GM12878 (cell line): ENCODE results near the gene GSG1L. TPM values are rescaled to one million over a fixed set of nuclear protein-coding genes. Genes with fewer than 3 reads are reported as not detected.

Experiments
- ATAC-seq: fragments of 200-7000 bp; cut with Tn5 transposase; 3 replicates; pipeline ENCODE4 v1.9.1; 2020; ENCODE audit warnings: mild to moderate bottlenecking, moderate library complexity
- BruUV-seq: library from RNA; stranded (reverse); fragments of 400-500 nt; replicated peaks from 2 replicates; lab custom pipeline; 2021; lab: Mats Ljungman, UMichigan
- CTCF ChIA-PET: fragments of 300-600 bp; sonication (Branson Sonifier 250); formaldehyde crosslinking; extraction: SDS; loops from one replicate; lab custom pipeline; 2021; ENCODE audit warnings: inconsistent platforms; lab: Yijun Ruan, JAX
- POLR2A ChIA-PET: fragments of 350-600 bp; formaldehyde crosslinking; extraction: SDS; loops from one replicate; lab custom pipeline; 2021; ENCODE audit warnings: inconsistent platforms; lab: Charles Lee
- RAD21 ChIA-PET: fragments of 300-600 bp; sonication (Branson Sonifier 250); formaldehyde crosslinking; loops from one replicate; lab custom pipeline; 2023; ENCODE audit warnings: antibody characterized with exemption; ENCODE audit not compliant: unreplicated experiment; lab: Charles Lee
- SMC1A ChIA-PET: fragments of 300-600 bp; sonication (Branson Sonifier 250); formaldehyde crosslinking; loops from one replicate; lab custom pipeline; 2023; ENCODE audit not compliant: unreplicated experiment, uncharacterized antibody; lab: Charles Lee
- DNase-seq: peaks from one replicate; pipeline ENCODE4 v3.0.0-alpha.2; 2011; ENCODE audit warnings: low read depth, low spot score
- FAIRE-seq: peaks from 3 replicates; lab custom pipeline; 2011; peaks lifted over from hg19 to GRCh38; lab: Jason Lieb, UNC
- H2AFZ ChIP-seq: 2 replicates; pipeline ENCODE4 v1.6.0; 2011; ENCODE audit warnings: low read depth, low read length, control low read depth; ENCODE audit not compliant: control insufficient read depth
- H3K27ac ChIP-seq: 2 replicates; pipeline ENCODE4 v1.5.1; 2011; ENCODE audit warnings: control low read depth; ENCODE audit not compliant: control insufficient read depth, insufficient read depth
- H3K27me3 ChIP-seq, 2 experiments: replicated peaks in 1 of 2; 2 replicates each; pipeline versions ENCODE4 v1.6.0 to v1.6.1; 2011; ENCODE audit warnings: low read length in 1 of 2; ENCODE audit not compliant: control insufficient read depth in 2 of 2, insufficient read depth in 2 of 2
- H3K36me3 ChIP-seq, 2 experiments: 2 replicates each; pipeline ENCODE4 v1.5.1; 2011; ENCODE audit warnings: low read length in 1 of 2; ENCODE audit not compliant: control insufficient read depth in 2 of 2, insufficient read depth in 2 of 2
- H3K4me1 ChIP-seq: 2 replicates; pipeline ENCODE4 v1.6.1; 2011; ENCODE audit warnings: mild to moderate bottlenecking, low read length, moderate library complexity, mixed read lengths; ENCODE audit not compliant: control insufficient read depth, insufficient read depth
- H3K4me2 ChIP-seq: 2 replicates; pipeline ENCODE4 v1.6.0; 2011; ENCODE audit warnings: control low read depth; ENCODE audit not compliant: control insufficient read depth, insufficient read depth
- H3K4me3 ChIP-seq: fragments of 200-600 bp; sonication (generic); 2 replicates; pipeline ENCODE4 v1.5.1; 2016
- H3K79me2 ChIP-seq: 2 replicates; pipeline ENCODE4 v1.6.0; 2011; ENCODE audit warnings: low read length; ENCODE audit not compliant: control insufficient read depth, insufficient read depth
- H3K9ac ChIP-seq: 2 replicates; pipeline ENCODE4 v1.8.0; 2011; ENCODE audit warnings: low read length, control low read depth, mixed read lengths; ENCODE audit not compliant: control insufficient read depth, insufficient read depth
- H3K9me3 ChIP-seq: replicated peaks from 3 replicates; pipeline ENCODE4 v1.5.1; 2011; ENCODE audit warnings: mild to moderate bottlenecking, low read length; ENCODE audit not compliant: control insufficient read depth, insufficient read depth
- H4K20me1 ChIP-seq: 2 replicates; pipeline ENCODE4 v1.6.0; 2011; ENCODE audit not compliant: control insufficient read depth, insufficient read depth
- CBX5 ChIP-seq: sonication (generic); IDR thresholded peaks from 2 replicates; pipeline ENCODE4 v1.6.1; 2016; ENCODE audit warnings: low read depth, moderate library complexity, mild to moderate bottlenecking, inconsistent platforms
- JUNB ChIP-seq: IDR thresholded peaks from 2 replicates; pipeline ENCODE4 v1.6.1; 2016; ENCODE audit warnings: antibody characterized with exemption, mild to moderate bottlenecking
- LARP7 ChIP-seq: fragments of 450-650 bp; IDR thresholded peaks from 2 replicates; pipeline ENCODE4 v1.6.1; 2017; ENCODE audit warnings: mild to moderate bottlenecking
- MTA3 ChIP-seq: IDR thresholded peaks from 2 replicates; pipeline ENCODE4 v1.6.1; 2012; ENCODE audit warnings: low read length, inconsistent platforms, borderline replicate concordance
- NFYA ChIP-seq: IDR thresholded peaks from 2 replicates; pipeline ENCODE4 v1.6.1; 2011; ENCODE audit warnings: low read depth, mild to moderate bottlenecking, low read length, improper control_type of control experiment, borderline replicate concordance
- POLR2A ChIP-seq: IDR thresholded peaks from 2 replicates; pipeline ENCODE4 v1.6.1; 2011; ENCODE audit warnings: low read depth, mild to moderate bottlenecking, low read length
- POU2F2 ChIP-seq: IDR thresholded peaks from 3 replicates; pipeline ENCODE4 v1.6.1; 2011; ENCODE audit warnings: low read depth, mild to moderate bottlenecking, low read length, borderline replicate concordance
- SMARCA5 ChIP-seq: fragments of 450-650 bp; IDR thresholded peaks from 2 replicates; pipeline ENCODE4 v1.6.1; 2017; ENCODE audit warnings: mild to moderate bottlenecking
- SUPT20H ChIP-seq: IDR thresholded peaks from 2 replicates; pipeline ENCODE4 v1.6.1; 2011; ENCODE audit warnings: low read depth, mild to moderate bottlenecking, low read length, moderate library complexity, borderline replicate concordance; ENCODE audit not compliant: control insufficient read depth
- TBL1XR1 ChIP-seq: IDR thresholded peaks from 2 replicates; pipeline ENCODE4 v1.6.1; 2012; ENCODE audit warnings: low read depth, low read length, improper control_type of control experiment
- WRNIP1 ChIP-seq: IDR thresholded peaks from 2 replicates; pipeline ENCODE4 v1.6.1; 2011; ENCODE audit warnings: low read depth, low read length, improper control_type of control experiment, borderline replicate concordance
- ZNF622 ChIP-seq: fragments of 450-650 bp; IDR thresholded peaks from 2 replicates; pipeline ENCODE4 v1.6.1; 2017; ENCODE audit warnings: mild to moderate bottlenecking, inconsistent platforms
- WGBS: methylation state at CpG from one replicate; pipeline ENCODE4 v1.1.6; 2016; ENCODE audit warnings: low lambda C conversion rate; ENCODE audit not compliant: insufficient replicate concordance, insufficient coverage; ENCODE audit errors: missing lambda C conversion rate; 5-methylcytosine and 5-hydroxymethylcytosine counted together
- in situ Hi-C: fragments of 300-500 bp; cut with MboI; formaldehyde crosslinking; loops from 9 replicates; pipeline ENCODE4 v1.14.3; 2018; ENCODE audit warnings: mixed read lengths
- intact Hi-C: fragments of 100-400 bp; cut with micrococcal nuclease; formaldehyde crosslinking; loops from one replicate; pipeline ENCODE4 v1.14.2; 2022; ENCODE audit not compliant: unreplicated experiment
- polyA plus RNA-seq, 11 experiments: library from polyadenylated mRNA; depleted of rRNA in 4 of 11; unstranded in 6 of 11; stranded (reverse) in 5 of 11; fragments of >200 nt; fragmentation: Nextera tagmentation in 4 of 11; fragmentation: Illumina TruSeq in 1 of 11; extraction: Ambion mirVana in 4 of 11; extraction: Trizol in 1 of 11; gene quantifications; 1 replicate in 1 of 11; 2 replicates in 10 of 11; pipeline versions ENCODE4 v1.2.1 to v1.2.3, GENCODE V29; 2011 to 2016; ENCODE audit warnings: inconsistent platforms in 2 of 11, missing spikeins in 2 of 11, low read depth in 1 of 11
- total RNA-seq, 4 experiments: library from RNA; depleted of rRNA in 3 of 4; stranded (reverse); fragments of >200 nt in 3 of 4; fragmentation: Illumina TruSeq in 1 of 4; extraction: Trizol in 1 of 4; gene quantifications; 2 replicates each; pipeline versions ENCODE4 v1.2.1 to v1.2.3, GENCODE V29; 2013 to 2021
- TF ChIP-seq, protein P1 (sequence below): IDR thresholded peaks from 2 replicates; pipeline ENCODE4 v1.6.1; 2012; ENCODE audit warnings: low read depth, low read length, improper control_type of control experiment
- TF ChIP-seq, protein P2 (sequence below), 3 experiments: IDR thresholded peaks in 2 of 3; conservative IDR thresholded peaks in 1 of 3; 2 replicates each; pipeline ENCODE4 v1.5.1; 2011; ENCODE audit warnings: low read depth in 3 of 3, low read length in 3 of 3, mild to moderate bottlenecking in 3 of 3, control low read depth in 2 of 3, moderate library complexity in 2 of 3, inconsistent platforms in 1 of 3, mixed read lengths in 1 of 3; ENCODE audit not compliant: control insufficient read depth in 2 of 3, insufficient read depth in 1 of 3; ENCODE audit errors: extremely low read depth in 1 of 3

The GSG1L gene
- total and polyA plus RNA-seq, 10 of the 15 experiments (the other 5 are each of a cell fraction or from before 2014, with no cell fraction given), result not detected

GRCh38 chr16:27806986-27807385 is 256.5 kb downstream of the GSG1L start:
- Histone ChIP-seq H3K27me3 (no peaks in the 10 kb centered on the region; a peak in 1 of 4 replicates), H3K9ac (no peak overlapping the region), H3K4me2 (no peak overlapping the region), H3K4me1 (no peaks in the 10 kb centered on the region), H3K4me3 (no peak overlapping the region), H2AFZ (no peak overlapping the region), H3K9me3 (no peaks in the 10 kb centered on the region), H3K79me2 (no peaks in the 10 kb centered on the region), H3K27ac (no peak overlapping the region), H4K20me1 (no peaks in the 10 kb centered on the region), H3K36me3 (no peaks in the 10 kb centered on the region)
- ChIA-PET POLR2A (no interaction called here), SMC1A (no interaction called here), CTCF (no interaction called here), RAD21 (no interaction called here)
- no peak for FAIRE-seq
- TF ChIP-seq WRNIP1 (no peak), JUNB (no peak), MTA3 (no peak), SUPT20H (no peak), SMARCA5 (no peak), TBL1XR1 (no peak)
- ATAC-seq, result no peak
- no peak for DNase-seq
- intact Hi-C loops (no loop called here), in situ Hi-C loops (no loop called here)
- 11% methylated on average over 5 of the region's 5 CpGs for whole genome bisulfite sequencing
- no TSS peak for BruUV-seq

GRCh38 chr16:27806388-27806787 is 257.1 kb downstream of the GSG1L start:
- H2AFZ ChIP-seq, result no peak overlapping the region
- ChIA-PET RAD21 (no interaction called here), POLR2A (no interaction called here), CTCF (no interaction called here), SMC1A (no interaction called here)
- no peaks in the 10 kb centered on the region for H3K9me3 ChIP-seq
- H3K4me2 ChIP-seq, result no peak overlapping the region
- no peaks in the 10 kb centered on the region for H4K20me1 ChIP-seq
- no peak for DNase-seq
- in situ Hi-C loops (no loop called here), intact Hi-C loops (no loop called here)
- H3K4me3 ChIP-seq, result no peak overlapping the region
- no peak overlapping the region for H3K9ac ChIP-seq
- FAIRE-seq, result no peak
- H3K4me1 ChIP-seq, result no peaks in the 10 kb centered on the region
- ATAC-seq, result no peak
- H3K27me3 ChIP-seq, result no peaks in the 10 kb centered on the region; a peak in 1 of 4 replicates
- no peak overlapping the region for H3K27ac ChIP-seq
- BruUV-seq, result no TSS peak
- no peaks in the 10 kb centered on the region for H3K36me3 ChIP-seq
- H3K79me2 ChIP-seq, result no peaks in the 10 kb centered on the region
- TF ChIP-seq, protein P1, sequence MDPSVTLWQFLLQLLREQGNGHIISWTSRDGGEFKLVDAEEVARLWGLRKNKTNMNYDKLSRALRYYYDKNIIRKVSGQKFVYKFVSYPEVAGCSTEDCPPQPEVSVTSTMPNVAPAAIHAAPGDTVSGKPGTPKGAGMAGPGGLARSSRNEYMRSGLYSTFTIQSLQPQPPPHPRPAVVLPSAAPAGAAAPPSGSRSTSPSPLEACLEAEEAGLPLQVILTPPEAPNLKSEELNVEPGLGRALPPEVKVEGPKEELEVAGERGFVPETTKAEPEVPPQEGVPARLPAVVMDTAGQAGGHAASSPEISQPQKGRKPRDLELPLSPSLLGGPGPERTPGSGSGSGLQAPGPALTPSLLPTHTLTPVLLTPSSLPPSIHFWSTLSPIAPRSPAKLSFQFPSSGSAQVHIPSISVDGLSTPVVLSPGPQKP, result no peak
- no peak for TF ChIP-seq NFYA
- TF ChIP-seq ZNF622, result no peak
- no peak for TF ChIP-seq POLR2A
- TF ChIP-seq, protein P2, sequence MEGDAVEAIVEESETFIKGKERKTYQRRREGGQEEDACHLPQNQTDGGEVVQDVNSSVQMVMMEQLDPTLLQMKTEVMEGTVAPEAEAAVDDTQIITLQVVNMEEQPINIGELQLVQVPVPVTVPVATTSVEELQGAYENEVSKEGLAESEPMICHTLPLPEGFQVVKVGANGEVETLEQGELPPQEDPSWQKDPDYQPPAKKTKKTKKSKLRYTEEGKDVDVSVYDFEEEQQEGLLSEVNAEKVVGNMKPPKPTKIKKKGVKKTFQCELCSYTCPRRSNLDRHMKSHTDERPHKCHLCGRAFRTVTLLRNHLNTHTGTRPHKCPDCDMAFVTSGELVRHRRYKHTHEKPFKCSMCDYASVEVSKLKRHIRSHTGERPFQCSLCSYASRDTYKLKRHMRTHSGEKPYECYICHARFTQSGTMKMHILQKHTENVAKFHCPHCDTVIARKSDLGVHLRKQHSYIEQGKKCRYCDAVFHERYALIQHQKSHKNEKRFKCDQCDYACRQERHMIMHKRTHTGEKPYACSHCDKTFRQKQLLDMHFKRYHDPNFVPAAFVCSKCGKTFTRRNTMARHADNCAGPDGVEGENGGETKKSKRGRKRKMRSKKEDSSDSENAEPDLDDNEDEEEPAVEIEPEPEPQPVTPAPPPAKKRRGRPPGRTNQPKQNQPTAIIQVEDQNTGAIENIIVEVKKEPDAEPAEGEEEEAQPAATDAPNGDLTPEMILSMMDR (IDR thresholded peaks at IDR 0.05 in 2 of 3, conservative IDR thresholded peaks at IDR 0.05 in 1 of 3; ENCODE audit: control insufficient read depth in 2 of 3, extremely low read depth in 1 of 3, insufficient read depth in 1 of 3, low read depth in 3 of 3, low read length in 3 of 3), result no peak
- TF ChIP-seq POU2F2, result no peak
- TF ChIP-seq LARP7, result no peak
- TF ChIP-seq CBX5, result no peak
